ENCODE data around the gene FAM222A. TPM values are rescaled to one million over a fixed set of nuclear protein-coding genes. Genes with fewer than 3 reads are reported as not detected.

Gene FAM222A
- total RNA-seq, 2 donors from 2014 or later, result 0.11 to 0.63 TPM

DNA sequence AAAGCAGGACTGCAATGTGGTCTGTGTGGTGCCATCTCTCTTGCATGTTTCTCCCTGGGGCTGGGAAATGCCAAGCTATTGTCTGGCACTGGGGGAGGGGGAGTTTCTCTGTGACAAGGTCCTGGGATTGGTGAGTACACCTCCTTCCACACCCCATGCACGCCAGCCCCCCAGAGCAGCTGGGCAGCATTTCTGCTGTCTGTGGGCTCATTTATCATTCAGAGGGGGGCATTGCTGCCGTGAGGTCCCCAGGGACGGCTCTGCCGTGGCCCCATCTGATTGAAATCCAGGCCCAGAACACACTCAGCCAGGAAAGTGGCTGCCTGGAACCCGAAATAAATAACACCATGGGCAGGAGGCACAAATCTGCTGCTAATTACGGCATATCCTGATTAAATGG lies 12.6 kb upstream of the FAM222A start:
- H3K27ac Mint-ChIP-seq, result no peak overlapping the region
- no peak overlapping the region for H3K4me3 Mint-ChIP-seq
- ATAC-seq (replicated peaks), result no peak
- peaks cover 12% of the 10 kb centered on the region for H3K27me3 Mint-ChIP-seq
- H3K9me3 Mint-ChIP-seq, result no peaks in the 10 kb centered on the region
- no peaks in the 10 kb centered on the region for H3K36me3 Mint-ChIP-seq (ENCODE audit: low read depth)
- H3K4me1 Mint-ChIP-seq, result no peaks in the 10 kb centered on the region

DNA sequence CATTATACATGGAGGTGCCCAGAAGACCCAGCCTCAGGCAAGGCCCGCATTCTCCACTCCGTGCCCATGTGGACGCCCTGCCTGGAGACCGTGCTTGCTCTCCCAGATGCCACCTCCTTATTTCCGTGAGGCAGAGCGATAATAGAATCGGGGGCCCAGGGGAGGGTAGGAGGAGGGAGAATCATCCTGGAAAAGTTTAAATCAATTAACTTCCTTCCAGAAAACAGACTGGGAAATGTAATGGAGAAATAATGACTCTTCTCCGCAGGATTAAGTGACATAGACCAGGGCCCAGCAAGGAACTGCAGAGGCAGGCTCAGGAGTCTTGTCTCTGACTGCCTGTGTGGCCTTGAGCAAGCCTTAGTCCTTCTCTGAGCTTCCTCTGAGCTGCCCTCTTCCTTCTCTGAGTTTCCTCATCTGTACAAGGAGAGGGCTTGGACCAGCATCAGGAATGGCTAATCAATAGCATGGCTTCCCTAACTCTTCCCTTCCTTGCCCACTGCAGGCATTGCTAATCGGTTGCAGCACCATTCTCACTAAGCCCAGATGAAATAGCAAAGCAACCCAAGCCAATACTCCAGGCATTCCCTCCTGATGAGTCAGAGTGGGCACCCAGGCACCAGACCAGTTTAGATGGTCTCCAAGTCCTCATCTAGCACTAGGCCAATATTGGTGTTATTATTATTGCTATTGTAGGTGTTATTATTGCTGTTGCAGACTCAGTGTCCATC lies 11.3 kb upstream of the FAM222A start:
- Mint-ChIP-seq H3K9me3 (no peaks in the 10 kb centered on the region), H3K4me3 (no peak overlapping the region), H3K36me3 (ENCODE audit: low read depth) (no peaks in the 10 kb centered on the region), H3K27ac (no peak overlapping the region), H3K27me3 (peaks cover 12% of the 10 kb centered on the region), H3K4me1 (no peaks in the 10 kb centered on the region)
- ATAC-seq (replicated peaks), result no peak

DNA sequence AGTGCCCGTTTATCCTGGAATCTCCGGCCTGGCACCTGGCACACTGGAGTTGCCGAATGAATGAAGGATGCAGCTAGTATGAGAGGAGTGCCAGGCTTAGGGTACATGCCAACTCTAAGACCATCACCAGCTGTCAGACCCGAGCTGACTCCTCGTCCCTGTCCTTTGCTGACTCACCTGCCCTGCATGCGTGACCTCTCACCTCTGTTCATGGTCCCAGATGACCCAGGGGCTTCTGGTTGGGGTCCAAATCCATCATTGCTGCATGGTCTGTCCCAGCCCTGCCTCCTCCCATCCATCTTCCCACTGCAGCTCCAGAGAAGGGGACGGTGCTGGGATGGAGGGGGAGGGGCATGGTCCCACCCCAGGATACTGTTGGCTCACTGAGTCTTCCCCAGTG lies 9.9 kb upstream of the FAM222A start:
- Mint-ChIP-seq H3K9me3 (no peaks in the 10 kb centered on the region), H3K36me3 (ENCODE audit: low read depth) (no peaks in the 10 kb centered on the region), H3K27me3 (peaks cover 12% of the 10 kb centered on the region), H3K27ac (no peak overlapping the region), H3K4me1 (no peaks in the 10 kb centered on the region), H3K4me3 (no peak overlapping the region)
- no peak for ATAC-seq (replicated peaks)

DNA sequence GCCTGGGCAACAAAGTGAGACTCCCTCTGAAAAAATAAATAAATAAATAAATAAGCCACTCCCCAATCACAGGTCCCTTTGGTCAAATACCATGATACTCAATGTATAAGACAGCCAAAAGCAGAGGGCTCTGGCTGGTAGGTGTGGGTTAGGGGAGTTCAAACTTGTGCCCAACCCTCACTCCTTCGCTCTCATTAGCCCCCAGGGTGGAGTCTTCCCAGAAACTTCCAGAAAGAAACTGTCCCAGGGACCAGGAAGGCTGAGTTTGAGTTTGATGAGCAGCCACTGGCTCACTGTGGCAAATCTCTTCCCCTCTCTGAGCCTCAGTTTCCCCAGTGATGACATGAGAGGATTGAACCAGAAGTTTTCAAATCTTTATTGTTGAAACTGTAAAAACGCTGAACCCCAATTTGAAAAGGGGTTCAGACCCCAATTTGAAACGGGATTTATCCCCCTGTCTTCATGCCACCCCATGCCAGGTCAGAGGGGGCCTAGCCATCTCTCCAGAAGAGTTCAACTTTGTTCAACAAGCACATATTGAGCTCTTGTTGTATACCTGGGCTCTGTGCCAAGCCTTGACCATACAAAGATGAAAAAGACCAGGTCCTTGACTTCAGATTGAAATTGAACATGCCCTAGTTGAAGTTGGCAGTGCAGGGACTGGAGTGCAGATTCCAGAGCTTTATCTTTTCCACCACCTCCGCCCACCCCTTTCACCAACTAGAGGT lies 9.1 kb upstream of the FAM222A start:
- Mint-ChIP-seq H3K27ac (no peak overlapping the region), H3K9me3 (no peaks in the 10 kb centered on the region), H3K27me3 (peaks cover 13% of the 10 kb centered on the region), H3K36me3 (ENCODE audit: low read depth) (no peaks in the 10 kb centered on the region), H3K4me1 (no peaks in the 10 kb centered on the region), H3K4me3 (no peak overlapping the region)
- ATAC-seq (replicated peaks), result no peak

DNA sequence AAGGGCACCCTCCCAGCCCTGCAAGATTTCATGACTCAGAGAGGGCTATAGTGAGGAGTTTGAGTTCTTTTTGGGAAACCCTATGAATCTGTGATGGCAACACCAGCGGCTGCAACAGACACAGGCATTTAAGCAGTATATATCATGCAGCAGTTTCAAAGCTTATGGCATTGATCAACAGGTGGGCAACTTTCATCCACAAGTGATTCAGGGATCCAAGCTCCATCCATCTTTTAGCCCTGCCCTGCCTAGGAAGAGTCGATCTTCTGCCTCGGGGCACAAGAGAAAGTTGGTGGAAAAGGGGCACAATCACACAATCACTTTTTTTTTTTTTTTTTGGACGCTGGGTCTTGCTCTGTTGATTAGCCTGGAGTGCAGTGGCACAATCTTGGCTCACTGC lies 8.3 kb upstream of the FAM222A start:
- peaks cover 5% of the 10 kb centered on the region for H3K4me1 Mint-ChIP-seq
- no peak overlapping the region for H3K4me3 Mint-ChIP-seq
- H3K36me3 Mint-ChIP-seq (ENCODE audit: low read depth), result no peaks in the 10 kb centered on the region
- H3K27ac Mint-ChIP-seq, result no peak overlapping the region
- no peaks in the 10 kb centered on the region for H3K9me3 Mint-ChIP-seq
- ATAC-seq (replicated peaks), result no peak
- H3K27me3 Mint-ChIP-seq, result peaks cover 18% of the 10 kb centered on the region

DNA sequence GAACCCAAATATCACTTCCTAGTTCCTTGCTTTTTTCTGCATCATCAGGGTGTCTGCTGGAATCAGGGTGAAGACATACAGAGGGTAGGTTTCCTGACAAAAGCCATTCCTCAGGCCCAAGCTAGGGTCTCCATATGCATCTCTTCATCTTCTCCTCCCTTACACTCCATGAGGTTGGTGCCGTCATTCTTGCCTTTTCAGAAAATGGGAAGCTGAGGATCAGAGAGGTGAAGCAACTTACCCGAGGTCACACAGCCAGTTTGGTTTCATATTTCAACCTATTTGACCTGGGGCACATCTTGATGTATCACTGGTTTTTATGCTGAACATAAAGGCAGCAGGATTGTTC lies 7.3 kb upstream of the FAM222A start:
- Mint-ChIP-seq H3K4me3 (no peak overlapping the region), H3K4me1 (peaks cover 5% of the 10 kb centered on the region), H3K9me3 (no peaks in the 10 kb centered on the region)

DNA sequence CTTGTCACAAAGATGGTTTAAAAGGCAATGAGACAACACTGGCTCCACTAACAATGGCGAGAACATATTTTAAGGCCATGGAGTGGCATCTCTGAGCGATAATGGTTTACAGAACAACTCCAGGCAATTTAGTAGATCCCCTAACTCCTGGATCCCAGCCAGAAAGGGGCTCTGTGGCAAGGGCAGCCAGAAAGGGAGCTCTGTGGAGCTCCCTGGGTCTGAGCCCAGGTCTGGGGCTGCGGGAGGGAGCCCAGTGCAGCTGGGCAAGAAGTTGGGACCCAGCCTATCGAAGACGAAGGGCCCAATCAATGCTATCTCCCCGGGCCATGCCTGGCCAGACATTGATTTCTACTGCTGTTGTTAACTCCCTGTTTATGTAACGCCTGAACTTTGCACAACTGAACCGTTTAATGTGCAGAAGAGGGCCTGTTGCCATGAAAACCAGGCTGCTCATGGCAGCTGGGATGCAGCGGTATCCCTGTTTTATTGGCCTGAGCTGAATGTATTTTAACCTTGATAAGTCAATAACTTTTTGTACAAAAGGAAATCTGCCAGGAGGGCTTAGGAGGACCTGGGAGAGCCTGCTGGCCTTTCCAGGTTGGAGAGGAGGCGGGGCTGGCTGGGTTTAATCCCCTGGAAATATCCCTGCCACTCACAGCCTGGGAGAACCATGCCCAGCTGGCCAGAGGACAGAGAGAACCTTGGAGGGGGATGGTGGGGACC lies 6.7 kb upstream of the FAM222A start:
- Mint-ChIP-seq H3K4me1 (peaks cover 5% of the 10 kb centered on the region), H3K27me3 (peaks cover 20% of the 10 kb centered on the region), H3K36me3 (ENCODE audit: low read depth) (no peaks in the 10 kb centered on the region), H3K9me3 (no peaks in the 10 kb centered on the region), H3K4me3 (no peak overlapping the region), H3K27ac (no peak overlapping the region)
- no peak for ATAC-seq (replicated peaks)

More for the DNA sequence above, 7.3 kb upstream of the FAM222A start:
- H3K36me3 Mint-ChIP-seq (ENCODE audit: low read depth), result no peaks in the 10 kb centered on the region
- peaks cover 22% of the 10 kb centered on the region for H3K27me3 Mint-ChIP-seq
- H3K27ac Mint-ChIP-seq, result no peak overlapping the region
- no peak for ATAC-seq (replicated peaks)

DNA sequence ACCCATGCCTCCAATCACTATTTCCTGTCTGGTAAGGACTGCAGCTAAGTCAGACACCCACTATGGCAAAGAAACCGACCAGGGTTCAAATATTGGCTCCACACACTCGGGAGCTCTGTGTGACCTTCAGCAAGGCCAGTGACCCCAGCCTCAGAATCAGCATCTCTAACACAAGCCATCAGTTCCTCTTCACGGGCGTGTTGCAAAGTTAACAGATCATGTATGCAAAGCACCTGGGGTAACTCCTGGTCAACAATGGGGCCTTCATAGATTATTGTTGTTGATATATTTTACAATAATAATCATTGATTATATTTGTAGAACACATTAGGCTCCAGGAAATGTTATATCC lies 6.2 kb upstream of the FAM222A start:
- Mint-ChIP-seq H3K36me3 (ENCODE audit: low read depth) (no peaks in the 10 kb centered on the region), H3K4me1 (peaks cover 5% of the 10 kb centered on the region), H3K4me3 (no peak overlapping the region), H3K27ac (no peak overlapping the region), H3K9me3 (no peaks in the 10 kb centered on the region), H3K27me3 (peaks cover 20% of the 10 kb centered on the region)
- ATAC-seq (replicated peaks), result no peak

DNA sequence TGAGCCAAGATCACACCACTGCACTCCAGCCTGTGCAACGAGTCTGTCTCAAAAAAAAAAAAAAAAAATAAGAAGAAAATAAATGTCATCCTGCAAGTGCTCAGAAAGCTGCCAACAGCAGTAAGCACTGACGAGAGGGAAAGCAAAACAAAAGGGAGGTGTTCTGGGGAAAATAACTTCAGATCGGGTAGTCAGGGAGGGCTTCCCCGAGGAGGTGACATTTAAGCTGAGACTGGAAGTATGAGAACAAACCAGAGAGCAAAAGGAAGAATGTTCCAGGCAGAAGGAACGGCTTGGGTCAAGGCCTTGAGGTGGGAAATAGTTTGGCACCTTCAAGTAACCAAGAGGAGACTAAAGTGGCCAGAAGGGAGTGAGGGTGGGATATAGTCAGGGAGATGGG lies 4.7 kb upstream of the FAM222A start:
- H3K4me3 Mint-ChIP-seq, result no peak overlapping the region
- H3K27ac Mint-ChIP-seq, result no peak overlapping the region
- H3K9me3 Mint-ChIP-seq, result no peaks in the 10 kb centered on the region
- no peak for ATAC-seq (replicated peaks)
- peaks cover 5% of the 10 kb centered on the region for H3K4me1 Mint-ChIP-seq
- H3K27me3 Mint-ChIP-seq, result peaks cover 15% of the 10 kb centered on the region
- H3K36me3 Mint-ChIP-seq (ENCODE audit: low read depth), result no peaks in the 10 kb centered on the region

DNA sequence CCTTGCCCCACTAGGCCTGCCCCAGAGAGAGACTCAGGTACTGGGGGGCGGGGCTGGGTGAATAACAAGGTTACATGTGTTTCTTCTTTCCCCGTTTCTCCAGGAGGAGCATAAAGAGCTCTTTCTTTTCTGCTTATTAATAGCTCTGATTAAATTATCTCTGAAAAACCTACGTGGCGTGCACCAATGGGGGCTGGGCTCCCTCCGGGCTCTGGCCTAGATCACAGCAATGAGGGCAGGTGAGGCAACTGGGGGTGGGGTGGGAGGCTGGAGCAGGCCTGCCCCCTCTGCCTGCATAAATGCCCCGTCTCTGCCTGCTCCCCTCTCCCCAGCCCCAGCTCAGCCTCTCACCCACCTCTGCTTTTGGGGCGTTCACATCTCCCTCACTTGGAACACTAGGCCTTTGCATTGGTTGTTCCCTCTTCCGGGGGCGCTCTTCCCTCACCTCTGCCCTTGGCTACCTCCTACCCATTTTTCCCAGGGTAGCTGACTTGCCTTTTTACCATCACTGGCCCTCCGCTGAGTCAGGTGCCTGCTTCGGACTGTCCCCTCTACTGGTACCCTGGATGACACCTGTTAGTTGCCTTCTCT lies 4.1 kb upstream of the FAM222A start:
- Mint-ChIP-seq H3K9me3 (no peaks in the 10 kb centered on the region), H3K36me3 (ENCODE audit: low read depth) (no peaks in the 10 kb centered on the region), H3K27ac (no peak overlapping the region), H3K4me3 (no peak overlapping the region), H3K27me3 (peaks cover 14% of the 10 kb centered on the region), H3K4me1 (peaks cover 5% of the 10 kb centered on the region)
- no peak for ATAC-seq (replicated peaks)

DNA sequence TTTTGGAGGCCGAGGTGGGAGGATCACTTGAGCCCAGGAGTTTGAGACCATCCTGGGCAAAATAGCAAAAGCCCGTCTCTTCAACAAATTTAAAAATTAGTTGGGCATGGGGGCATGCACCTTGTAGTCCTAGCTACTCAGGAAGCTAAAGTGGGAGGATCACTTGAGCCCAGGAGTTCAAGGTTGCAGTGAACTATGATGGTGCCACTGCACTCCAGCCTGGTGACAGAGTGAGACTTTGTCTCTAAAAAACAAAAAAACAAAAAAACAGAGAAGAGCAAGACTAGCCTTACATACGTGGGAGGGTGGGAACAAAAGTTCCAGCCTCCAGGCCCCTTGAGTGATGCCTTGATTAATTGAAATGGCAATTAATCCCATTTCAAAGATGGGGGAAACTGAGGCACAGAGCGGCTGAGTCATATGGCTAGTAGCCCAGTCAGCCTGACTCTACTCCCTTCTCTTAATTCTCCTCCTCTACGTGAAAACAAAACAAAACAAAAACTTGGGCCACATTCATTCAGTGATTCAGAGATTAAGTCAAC lies 3.3 kb upstream of the FAM222A start:
- Mint-ChIP-seq H3K27me3 (peaks cover 14% of the 10 kb centered on the region), H3K36me3 (ENCODE audit: low read depth) (no peaks in the 10 kb centered on the region), H3K9me3 (no peaks in the 10 kb centered on the region), H3K4me3 (no peak overlapping the region), H3K27ac (no peak overlapping the region), H3K4me1 (peaks cover 5% of the 10 kb centered on the region)
- ATAC-seq (replicated peaks), result no peak

DNA sequence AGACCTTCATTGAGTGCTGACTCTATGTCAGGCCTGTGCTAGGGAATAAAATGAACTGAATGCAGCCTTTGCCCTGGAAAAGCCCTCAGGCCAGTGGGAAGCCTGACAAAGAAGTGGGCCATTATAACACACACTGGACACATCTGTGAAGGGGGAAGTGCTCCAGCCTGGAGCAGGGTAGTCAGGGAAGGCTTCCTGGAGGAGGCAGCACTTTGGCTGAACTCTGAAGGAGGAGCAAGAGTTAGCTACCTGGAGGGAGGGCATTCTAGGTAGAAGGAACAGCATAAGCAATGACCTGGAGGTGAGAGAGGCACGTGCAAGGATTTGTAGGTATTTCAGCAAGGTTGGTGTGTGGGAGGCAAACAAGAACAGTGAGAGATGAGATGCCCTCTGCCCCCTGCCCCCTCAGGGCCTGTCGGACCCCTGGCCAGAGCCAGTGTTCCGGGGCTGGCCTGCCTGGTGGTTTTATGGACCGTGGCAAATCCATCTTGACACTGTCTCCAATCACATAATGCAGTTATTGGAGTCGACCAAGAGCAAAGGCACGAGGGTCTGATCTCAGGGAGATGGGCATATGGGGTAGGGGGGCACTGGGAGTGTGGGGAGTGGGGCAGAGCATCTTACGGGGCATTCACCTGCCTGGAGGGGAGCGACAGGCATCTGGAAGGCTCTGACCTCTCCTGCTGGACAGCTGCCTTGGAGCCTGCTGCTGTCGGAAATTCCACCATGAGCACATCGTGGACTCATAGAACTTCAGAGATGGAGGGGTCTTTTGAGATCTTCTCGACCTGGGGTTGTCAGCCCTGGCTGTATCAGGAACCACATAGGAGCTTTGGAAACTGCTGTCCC lies 2.7 kb upstream of the FAM222A start:
- Mint-ChIP-seq H3K4me3 (no peak overlapping the region), H3K27ac (no peak overlapping the region), H3K36me3 (ENCODE audit: low read depth) (no peaks in the 10 kb centered on the region), H3K27me3 (peaks cover 11% of the 10 kb centered on the region), H3K4me1 (peaks cover 5% of the 10 kb centered on the region), H3K9me3 (no peaks in the 10 kb centered on the region)
- no peak for ATAC-seq (replicated peaks)

DNA sequence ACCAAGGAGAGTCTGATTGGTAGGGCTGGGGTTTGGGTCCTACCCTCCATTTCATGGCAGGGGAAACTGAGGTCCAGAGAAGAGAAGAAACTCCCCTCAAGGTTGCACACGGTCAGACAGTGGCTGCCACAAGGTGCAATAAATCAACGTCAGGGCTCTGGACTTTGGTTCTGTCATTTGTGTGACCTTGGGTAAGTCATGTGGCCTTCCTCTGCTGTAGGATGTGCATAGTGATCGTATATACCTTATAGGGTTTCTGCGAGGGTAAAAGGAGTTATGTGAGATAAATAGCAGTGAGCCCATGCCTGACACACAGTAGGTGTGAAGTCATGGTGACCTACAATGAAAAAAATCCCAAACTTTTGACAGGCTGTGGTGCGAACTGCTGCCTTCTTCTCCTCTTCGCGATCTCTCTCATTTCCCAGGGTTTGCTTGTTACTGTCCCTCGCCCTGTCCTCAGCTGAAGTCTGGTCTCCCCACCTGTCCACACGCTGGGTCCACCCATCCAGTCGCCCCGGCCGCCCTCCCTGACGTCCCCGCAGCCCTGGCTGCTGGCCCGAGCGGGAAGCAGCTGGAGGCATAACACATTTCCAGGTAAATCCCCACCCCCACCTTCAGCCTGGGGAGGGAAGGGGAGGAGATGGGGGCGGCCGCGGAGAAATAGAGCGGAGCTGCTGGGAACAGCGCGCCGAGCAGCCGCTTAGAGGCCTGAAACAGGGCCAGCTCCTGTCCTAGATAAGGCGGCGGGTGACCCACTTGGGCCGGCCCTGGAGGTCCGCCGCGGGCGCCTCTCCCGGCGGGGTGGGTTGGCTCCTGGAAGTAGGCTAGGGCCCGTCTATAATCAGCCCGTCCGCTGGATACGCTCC lies 1.8 kb upstream of the FAM222A start:
- no peaks in the 10 kb centered on the region for H3K36me3 Mint-ChIP-seq (ENCODE audit: low read depth)
- peaks cover 11% of the 10 kb centered on the region for H3K27me3 Mint-ChIP-seq
- no peak overlapping the region for H3K4me3 Mint-ChIP-seq
- peaks cover 5% of the 10 kb centered on the region for H3K4me1 Mint-ChIP-seq
- ATAC-seq (replicated peaks), result no peak
- H3K27ac Mint-ChIP-seq, result no peak overlapping the region
- no peaks in the 10 kb centered on the region for H3K9me3 Mint-ChIP-seq
